ENCODE data around the gene RAD51C. TPM values are rescaled to one million over a fixed set of nuclear protein-coding genes. Genes with fewer than 3 reads are reported as not detected.
"Not testable (repeated sequence)": the region's sequence is repeated elsewhere in the genome, so short reads cannot be mapped to it uniquely, and the experiment has no call there.

Gene RAD51C
- total RNA-seq, 1 donor, result 35.2 TPM

- TF ChIP-seq CTCF (IDR thresholded peaks at IDR 0.05; ENCODE audit: insufficient read depth, low read length), result no peak
- no peak overlapping the region for H3K4me3 ChIP-seq (ENCODE audit: low read depth, low read length)
Observed at GRCh38 chr17:58734040-58734439, 41.6 kb downstream of the RAD51C start.

GRCh38 chr17:58734811-58735210 is 42.4 kb downstream of the RAD51C start:
- no peak for TF ChIP-seq CTCF (IDR thresholded peaks at IDR 0.05; ENCODE audit: insufficient read depth, low read length)
- no peak overlapping the region for H3K4me3 ChIP-seq (ENCODE audit: low read depth, low read length)
- DNase-seq (ENCODE audit: low read depth), result no peak

More at GRCh38 chr17:58734040-58734439, 41.6 kb downstream of the RAD51C start:
- no peak for DNase-seq (ENCODE audit: low read depth)

GRCh38 chr17:58741121-58741625 is 48.8 kb downstream of the RAD51C start:
- no peak overlapping the region for H3K4me3 ChIP-seq (ENCODE audit: low read depth, low read length)
- peak; percentile 32 for DNase-seq (ENCODE audit: low read depth)
- no peak for TF ChIP-seq CTCF (IDR thresholded peaks at IDR 0.05; ENCODE audit: insufficient read depth, low read length)

GRCh38 chr17:58747674-58748073 is 55.3 kb downstream of the RAD51C start:
- no peak for DNase-seq (ENCODE audit: low read depth)
- TF ChIP-seq CTCF (IDR thresholded peaks at IDR 0.05; ENCODE audit: insufficient read depth, low read length), result no peak
- no peak overlapping the region for H3K4me3 ChIP-seq (ENCODE audit: low read depth, low read length)

- H3K4me3 ChIP-seq (ENCODE audit: low read depth, low read length); DNase-seq (ENCODE audit: low read depth): not testable (repeated sequence)
Observed at GRCh38 chr17:58749627-58750026, 57.2 kb downstream of the RAD51C start.

- TF ChIP-seq CTCF (IDR thresholded peaks at IDR 0.05; ENCODE audit: insufficient read depth, low read length), result no peak
- no peak overlapping the region for H3K4me3 ChIP-seq (ENCODE audit: low read depth, low read length)
- no peak for DNase-seq (ENCODE audit: low read depth)
Observed at GRCh38 chr17:58753026-58753425, 60.6 kb downstream of the RAD51C start.

- H3K4me3 ChIP-seq (ENCODE audit: low read depth, low read length), result peak overlapping the region; percentile 70
- TF ChIP-seq CTCF (IDR thresholded peaks at IDR 0.05; ENCODE audit: insufficient read depth, low read length), result no peak
- peak; percentile 19 for DNase-seq (ENCODE audit: low read depth)
Observed at GRCh38 chr17:58755269-58755576, 62.8 kb downstream of the RAD51C start.

Measured in fibroblast of the aortic adventitia (primary cell).